Measurements from ENCODE around the gene NUTF2. TPM values are rescaled to one million over a fixed set of nuclear protein-coding genes. Genes with fewer than 3 reads are reported as not detected.

Gene NUTF2
- total RNA-seq, 1 donor from 2014 or later: 176 TPM

Other genes starting within 250 kb of the NUTF2 start
- gene CARMIL2, start 201.8 kb upstream of the NUTF2 start, total RNA-seq: 0.56 and 0.85 TPM in 2 replicates
- gene ACD, start 186.7 kb upstream of the NUTF2 start, total RNA-seq: 14.5 and 17.8 TPM in 2 replicates
- 6.3 and 7.0 TPM in 2 replicates for gene PARD6A, start 186.0 kb upstream of the NUTF2 start, total RNA-seq
- gene ENKD1, start 180.2 kb upstream of the NUTF2 start, total RNA-seq: 18.1 and 20.1 TPM in 2 replicates
- gene C16orf86, start 180.1 kb upstream of the NUTF2 start, total RNA-seq: 3.7 and 3.9 TPM in 2 replicates
- gene GFOD2, start 127.6 kb upstream of the NUTF2 start, total RNA-seq: 69.8 and 88.1 TPM in 2 replicates
- gene RANBP10, start 40.4 kb upstream of the NUTF2 start, total RNA-seq: 8.2 and 13.5 TPM in 2 replicates
- gene TSNAXIP1, start 40.0 kb upstream of the NUTF2 start, total RNA-seq: 0.47 and 0.85 TPM in 2 replicates
- 62.3 and 64.0 TPM in 2 replicates for gene THAP11, start 4.6 kb upstream of the NUTF2 start, total RNA-seq
- 21.7 and 30.0 TPM in 2 replicates for gene CENPT, start 760 bp downstream of the NUTF2 start, total RNA-seq
- gene EDC4, start 26.1 kb downstream of the NUTF2 start, total RNA-seq: 58.2 and 85.1 TPM in 2 replicates
- 0.14 and 0.51 TPM in 2 replicates for gene NRN1L, start 38.0 kb downstream of the NUTF2 start, total RNA-seq
- 24.7 and 30.8 TPM in 2 replicates for gene PSKH1, start 46.3 kb downstream of the NUTF2 start, total RNA-seq
- gene CTRL, start 84.9 kb downstream of the NUTF2 start, total RNA-seq: 0.17 and 0.88 TPM in 2 replicates
- 46.8 and 95.8 TPM in 2 replicates for gene PSMB10, start 89.9 kb downstream of the NUTF2 start, total RNA-seq
- gene LCAT, start 97.2 kb downstream of the NUTF2 start, total RNA-seq: 3.3 and 6.5 TPM in 2 replicates
- 68.9 and 94.1 TPM in 2 replicates for gene SLC12A4, start 121.7 kb downstream of the NUTF2 start, total RNA-seq
- not detected in 2 replicates for gene DPEP3, start 133.6 kb downstream of the NUTF2 start, total RNA-seq
- gene DPEP2, start 152.6 kb downstream of the NUTF2 start, total RNA-seq: 2.9 and 3.7 TPM in 2 replicates
- not detected in 2 replicates for gene DPEP2NB, start 169.0 kb downstream of the NUTF2 start, total RNA-seq
- 15.1 and 19.5 TPM in 2 replicates for gene DDX28, start 176.3 kb downstream of the NUTF2 start, total RNA-seq
- 26.4 and 34.9 TPM in 2 replicates for gene DUS2, start 176.4 kb downstream of the NUTF2 start, total RNA-seq
- 14.1 and 31.6 TPM in 2 replicates for gene NFATC3, start 238.4 kb downstream of the NUTF2 start, total RNA-seq